Pancreas (tissue), 10 donors: ENCODE data around the gene SAMD5. TPM values are rescaled to one million over a fixed set of nuclear protein-coding genes. Genes with fewer than 3 reads are reported as not detected.

Experiments used
- ATAC-seq, 4 donors: fragments of 200-7000 bp; cut with Tn5 transposase; one replicate each; pipeline versions ENCODE4 v1.8.0 to v1.9.1; 2020; ENCODE audit warnings: mild to moderate bottlenecking in 4 of 4, moderate library complexity in 4 of 4
- DNase-seq, 6 donors: peaks; one replicate each; pipeline ENCODE4 v3.0.0-alpha.2; 2020
- FAIRE-seq: peaks from 2 replicates; lab custom pipeline; 2012; peaks lifted over from hg19 to GRCh38; lab: Jason Lieb, UNC
- H3K27ac ChIP-seq, 4 donors: fragments of 200-600 bp; sonication (generic); 1 replicate in 3 of 4; 2 replicates in 1 of 4; pipeline versions ENCODE4 v1.5.0 to v1.8.0; 2020
- H3K27me3 ChIP-seq, 4 donors: fragments of 200-600 bp; one replicate each; pipeline ENCODE4 v1.8.0; 2021
- H3K36me3 ChIP-seq, 3 donors: fragments of 200-600 bp; sonication (generic) in 1 of 3; one replicate each; pipeline versions ENCODE4 v1.5.0 to v1.8.0; 2020 to 2021
- H3K4me1 ChIP-seq, 3 donors: fragments of 200-600 bp; one replicate each; pipeline ENCODE4 v1.8.0; 2021
- H3K4me3 ChIP-seq, 4 donors: fragments of 200-600 bp; sonication (generic) in 2 of 4; one replicate each; pipeline versions ENCODE4 v1.5.0 to v1.8.0; 2020 to 2021
- H3K9me3 ChIP-seq, 4 donors: fragments of 200-600 bp; one replicate each; pipeline ENCODE4 v1.8.0; 2021
- WGBS, 2 donors: extraction: QIAGEN DNeasy Blood & Tissue Kit; methylation state at CpG; one replicate each; pipeline ENCODE4 v1.1.7; 2013; 5-methylcytosine and 5-hydroxymethylcytosine counted together
- intact Hi-C, 3 donors: fragments of 100-400 bp; cut with DNase I; formaldehyde crosslinking; loops; one replicate each; pipeline versions ENCODE4 v1.11.1 to v1.14.2; 2022
- polyA plus RNA-seq, 2 donors: library from polyadenylated mRNA; stranded (reverse); fragments of 200-250 nt; gene quantifications; one replicate each; pipeline ENCODE4 v1.2.3, GENCODE V29; 2013
- total RNA-seq, 6 donors: library from RNA; stranded (reverse); fragmentation: NEBNext Ultra II Directional in 4 of 6; extraction: Animal tissue kit (Norgen Biotek cat#: 25700) in 4 of 6; gene quantifications; one replicate each; pipeline versions ENCODE4 v1.2.1 to v1.2.4, GENCODE V29; 2021 to 2023
- TF ChIP-seq, protein P1 (sequence below), 4 donors: fragments of 200-600 bp; sonication (generic) in 3 of 4; IDR thresholded peaks; one replicate each; pipeline versions ENCODE4 v1.5.0 to v1.8.0; 2021; ENCODE audit warnings: antibody characterized with exemption in 4 of 4
- donor health status: healthy with polysubstance abuse.
- donor health status: DM: no; HTN: no; CAD: no; lungs with moderate emphysema.
- donor health status: DM: no; HTN: no; CAD: no.
- donor health status: control.
- donor health status: control.
- donor health status: Bipolar disorder and iron deficiency.
- donor health status: DM: yes; HTN: yes; CAD: no.
- donor health status: DM: no; HTN: no; CAD: no.
- donor health status: DM: no; HTN: no; CAD: no.
- donor health status: DM: yes; HTN: yes; CAD: no.

SAMD5 gene
- total and polyA plus RNA-seq, 8 donors, result 0.54 to 3.8 (median 0.97) TPM

DNA sequence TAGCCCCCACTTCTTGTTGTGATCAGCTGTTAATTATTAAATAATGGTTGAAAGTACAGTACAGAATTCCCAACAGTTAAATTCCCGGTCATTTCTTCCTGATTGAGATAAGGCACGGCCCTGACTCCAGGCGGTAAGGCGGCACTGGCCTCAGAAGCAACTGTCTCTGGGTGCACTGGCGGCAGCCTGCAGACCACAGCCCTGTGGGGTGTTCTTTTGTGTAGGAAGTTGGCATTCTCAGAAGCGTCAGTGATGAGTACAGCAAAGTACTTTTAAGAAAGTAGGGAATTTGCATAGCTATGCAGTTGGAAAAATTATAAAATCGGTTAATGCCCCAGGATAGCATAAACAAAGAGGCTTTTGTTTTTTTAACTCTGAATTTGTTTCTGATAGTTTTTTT lies 50.5 kb downstream of the SAMD5 start:
- WGBS, 2 donors, result 20 to 25% methylated on average over 7 of the region's 7 CpGs
- FAIRE-seq, result no peak
- no peaks in the 10 kb centered on the region for H3K4me1 ChIP-seq
- H3K27me3 ChIP-seq, result no peaks in the 10 kb centered on the region
- TF ChIP-seq, protein P1, sequence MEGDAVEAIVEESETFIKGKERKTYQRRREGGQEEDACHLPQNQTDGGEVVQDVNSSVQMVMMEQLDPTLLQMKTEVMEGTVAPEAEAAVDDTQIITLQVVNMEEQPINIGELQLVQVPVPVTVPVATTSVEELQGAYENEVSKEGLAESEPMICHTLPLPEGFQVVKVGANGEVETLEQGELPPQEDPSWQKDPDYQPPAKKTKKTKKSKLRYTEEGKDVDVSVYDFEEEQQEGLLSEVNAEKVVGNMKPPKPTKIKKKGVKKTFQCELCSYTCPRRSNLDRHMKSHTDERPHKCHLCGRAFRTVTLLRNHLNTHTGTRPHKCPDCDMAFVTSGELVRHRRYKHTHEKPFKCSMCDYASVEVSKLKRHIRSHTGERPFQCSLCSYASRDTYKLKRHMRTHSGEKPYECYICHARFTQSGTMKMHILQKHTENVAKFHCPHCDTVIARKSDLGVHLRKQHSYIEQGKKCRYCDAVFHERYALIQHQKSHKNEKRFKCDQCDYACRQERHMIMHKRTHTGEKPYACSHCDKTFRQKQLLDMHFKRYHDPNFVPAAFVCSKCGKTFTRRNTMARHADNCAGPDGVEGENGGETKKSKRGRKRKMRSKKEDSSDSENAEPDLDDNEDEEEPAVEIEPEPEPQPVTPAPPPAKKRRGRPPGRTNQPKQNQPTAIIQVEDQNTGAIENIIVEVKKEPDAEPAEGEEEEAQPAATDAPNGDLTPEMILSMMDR (IDR thresholded peaks at IDR 0.05), result no peak
- DNase-seq, result peak in 2 of 6 donors; percentile 14 to 16
- H3K4me3 ChIP-seq, result no peak overlapping the region
- no peaks in the 10 kb centered on the region for H3K9me3 ChIP-seq
- ATAC-seq, result peak; percentile 56 to 84 (median 73)
- intact Hi-C loops, result no loop called here
- no peaks in the 10 kb centered on the region for H3K36me3 ChIP-seq
- peak overlapping the region in 1 of 4 donors; percentile 13 for H3K27ac ChIP-seq

DNA sequence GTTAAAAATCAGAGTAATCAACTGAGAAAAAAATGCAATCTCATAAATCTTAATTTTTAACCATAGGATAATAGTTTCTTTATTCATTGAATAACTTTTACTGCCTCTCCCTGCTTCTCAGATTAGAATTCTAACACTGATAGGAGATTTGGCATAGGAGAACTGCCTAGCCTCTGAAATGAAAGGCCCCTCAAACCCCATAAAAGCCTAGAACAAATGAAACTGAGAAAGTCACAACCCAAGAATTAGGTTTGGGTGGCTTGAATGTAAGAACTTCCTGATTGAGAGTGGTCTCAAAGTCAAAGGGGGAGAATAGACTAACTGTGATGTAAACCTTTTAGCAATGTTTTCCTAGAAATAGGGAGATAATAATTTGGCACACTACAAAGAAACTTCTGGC lies 52.2 kb downstream of the SAMD5 start:
- Histone ChIP-seq H3K27me3 (no peaks in the 10 kb centered on the region), H3K9me3 (no peaks in the 10 kb centered on the region), H3K4me1 (no peaks in the 10 kb centered on the region), H3K36me3 (no peaks in the 10 kb centered on the region), H3K27ac (no peak overlapping the region), H3K4me3 (no peak overlapping the region)
- intact Hi-C loops, result no loop called here
- DNase-seq (no peak), FAIRE-seq (no peak), ATAC-seq (no peak)
- TF ChIP-seq, protein P1 (IDR thresholded peaks at IDR 0.05), result no peak

DNA sequence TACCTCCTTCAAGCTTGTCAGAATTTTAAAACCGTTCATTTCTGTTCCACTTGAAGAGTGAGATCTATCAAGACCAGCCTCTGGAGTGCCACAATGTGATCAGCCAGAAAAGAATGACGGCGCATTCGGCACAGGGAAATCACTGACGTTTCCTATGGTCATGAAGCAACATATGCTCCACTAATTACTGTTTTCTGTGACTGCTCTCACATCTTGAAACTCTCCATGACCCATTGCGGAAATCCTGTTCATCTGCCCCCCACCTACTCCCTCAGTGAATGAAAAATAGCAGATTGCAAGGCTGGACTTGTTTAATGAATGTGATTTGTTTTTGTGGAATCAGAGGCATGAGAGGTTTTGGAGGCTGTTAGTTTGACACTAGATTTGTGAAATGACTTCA lies 53.2 kb downstream of the SAMD5 start:
- H3K9me3 ChIP-seq, result no peaks in the 10 kb centered on the region
- H3K36me3 ChIP-seq, result no peaks in the 10 kb centered on the region
- DNase-seq, result no peak
- no peaks in the 10 kb centered on the region for H3K27me3 ChIP-seq
- H3K4me1 ChIP-seq, result no peaks in the 10 kb centered on the region
- FAIRE-seq, result no peak
- TF ChIP-seq, protein P1 (IDR thresholded peaks at IDR 0.05), result no peak
- WGBS, 2 donors, result 66 to 82% methylated on average over 6 of the region's 6 CpGs
- intact Hi-C loops, result no loop called here
- no peak for ATAC-seq
- no peak overlapping the region for H3K27ac ChIP-seq
- no peak overlapping the region for H3K4me3 ChIP-seq

DNA sequence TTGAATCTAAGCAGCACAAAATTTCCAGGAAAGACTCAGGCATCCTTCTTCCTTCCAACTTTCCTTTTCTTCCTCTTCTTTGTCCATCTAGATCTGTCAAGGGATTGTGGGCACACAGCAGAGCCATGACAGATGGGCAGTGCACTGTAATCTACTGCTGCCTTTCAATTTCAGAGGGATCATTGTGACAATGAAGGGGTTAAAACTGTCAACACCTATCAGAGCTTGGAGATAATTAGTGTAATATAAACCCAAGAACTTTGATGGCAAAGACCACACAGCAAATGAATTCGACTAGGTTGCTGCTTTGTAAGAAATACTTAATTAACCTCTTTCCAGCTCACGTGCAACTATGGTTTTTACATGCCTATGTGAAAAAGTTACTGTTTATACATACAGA lies 55.0 kb downstream of the SAMD5 start:
- Histone ChIP-seq H3K27me3 (no peaks in the 10 kb centered on the region), H3K4me3 (no peak overlapping the region), H3K36me3 (no peaks in the 10 kb centered on the region), H3K9me3 (no peaks in the 10 kb centered on the region), H3K27ac (no peak overlapping the region), H3K4me1 (no peaks in the 10 kb centered on the region)
- no peak for DNase-seq
- WGBS, 2 donors, result 57 to 70% methylated on average over 2 of the region's 2 CpGs
- ATAC-seq, result no peak
- intact Hi-C loops, result no loop called here
- TF ChIP-seq, protein P1 (IDR thresholded peaks at IDR 0.05), result no peak
- no peak for FAIRE-seq

DNA sequence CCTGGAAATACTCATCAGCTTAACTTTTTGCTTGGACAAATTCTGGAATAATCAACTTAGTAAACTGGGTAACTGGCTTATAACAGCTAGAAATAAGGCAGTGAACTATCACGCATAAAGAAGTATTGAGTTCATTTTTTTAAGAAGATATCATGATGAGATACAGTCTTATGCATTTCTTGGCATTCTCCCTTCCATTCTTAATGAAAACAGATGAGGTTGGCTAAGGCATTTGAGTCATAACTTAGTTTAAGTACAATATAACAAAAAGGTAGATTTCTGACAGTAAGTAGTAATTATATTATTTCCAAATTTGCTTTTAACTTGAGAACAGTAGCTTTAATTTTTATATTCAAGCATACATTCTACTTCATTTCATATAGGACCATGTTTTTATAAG lies 56.1 kb downstream of the SAMD5 start:
- Histone ChIP-seq H3K4me3 (no peak overlapping the region), H3K4me1 (no peaks in the 10 kb centered on the region), H3K36me3 (no peaks in the 10 kb centered on the region), H3K27me3 (no peaks in the 10 kb centered on the region), H3K9me3 (no peaks in the 10 kb centered on the region), H3K27ac (no peak overlapping the region)
- FAIRE-seq (peak; percentile 9), DNase-seq (no peak), ATAC-seq (no peak)
- 57 to 79% methylated on average over 1 of the region's 1 CpG for WGBS, 2 donors
- intact Hi-C loops, result no loop called here
- TF ChIP-seq, protein P1 (IDR thresholded peaks at IDR 0.05), result no peak
